Measurements from ENCODE around the gene GLRA3. TPM values are rescaled to one million over a fixed set of nuclear protein-coding genes. Genes with fewer than 3 reads are reported as not detected.
A peak's percentile ranks its signal among the peaks of the same experiment; 100 is the strongest.
"Not testable (repeated sequence)": the region's sequence is repeated elsewhere in the genome, so short reads cannot be mapped to it uniquely, and the experiment has no call there.

Gene GLRA3
- total RNA-seq, 2 donors from 2014 or later, result not detected

DNA sequence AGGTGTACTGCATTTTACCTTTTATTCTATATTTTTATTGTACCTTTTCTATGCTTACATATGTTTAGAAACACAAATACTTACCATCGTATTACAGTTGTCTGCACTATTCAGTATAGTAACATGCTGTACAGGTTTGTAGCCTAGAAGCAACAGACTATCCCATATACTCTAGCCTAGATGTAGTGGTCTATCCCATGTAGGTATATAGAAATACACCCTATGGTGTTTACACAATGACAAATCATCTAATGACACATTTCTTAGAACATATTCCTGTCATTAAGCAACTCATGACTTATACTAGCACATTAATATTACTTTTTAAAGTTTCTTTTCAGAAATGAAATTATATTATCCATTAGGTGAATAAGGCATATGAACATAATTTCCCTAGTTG is 195.6 kb downstream of the GLRA3 start:
- no peak overlapping the region for H3K27ac Mint-ChIP-seq
- no peaks in the 10 kb centered on the region for H3K4me1 Mint-ChIP-seq
- no peaks in the 10 kb centered on the region for H3K36me3 Mint-ChIP-seq (ENCODE audit: low read depth)
- no peak for ATAC-seq (replicated peaks)
- H3K9me3 Mint-ChIP-seq, result no peaks in the 10 kb centered on the region
- no peaks in the 10 kb centered on the region for H3K27me3 Mint-ChIP-seq
- no peak overlapping the region for H3K4me3 Mint-ChIP-seq

DNA sequence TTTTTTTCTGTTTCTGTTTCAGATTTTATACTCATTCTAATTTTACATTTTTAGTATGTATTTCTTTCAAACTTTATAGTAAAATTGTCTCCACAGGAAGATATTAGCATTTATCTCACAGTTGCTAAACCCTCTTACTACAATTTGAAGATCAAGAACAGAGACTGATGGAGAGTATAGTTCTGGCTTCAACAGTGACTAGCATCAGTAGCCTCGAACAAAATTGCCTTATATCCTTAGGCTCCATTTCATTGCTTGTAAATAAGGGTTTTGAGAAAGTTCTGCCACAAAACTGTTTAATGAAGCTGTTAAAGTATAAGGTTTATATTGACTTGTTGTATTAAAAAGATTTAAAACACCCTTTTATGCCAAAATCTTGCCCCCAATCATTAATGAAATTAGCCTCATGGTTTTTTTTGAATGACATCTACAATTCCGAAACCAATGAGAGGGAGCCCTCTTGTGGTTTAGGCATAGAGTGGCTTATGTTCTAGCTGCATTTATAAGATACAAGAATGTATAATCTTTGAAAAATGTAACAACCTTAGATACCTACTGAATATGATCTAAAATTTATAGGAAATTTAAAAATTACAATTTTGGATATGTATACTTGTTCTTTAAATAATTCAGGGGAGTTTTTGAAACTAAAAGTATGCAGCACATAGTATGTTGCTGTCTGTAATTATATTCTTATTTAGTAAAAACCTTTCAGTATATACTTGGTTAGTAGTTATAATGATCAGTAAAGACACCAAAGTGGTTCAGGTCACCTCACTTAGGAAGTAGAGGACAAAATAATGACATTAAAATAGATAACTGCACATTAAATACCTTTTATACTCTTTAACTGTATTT is 196.9 kb downstream of the GLRA3 start:
- no peaks in the 10 kb centered on the region for H3K36me3 Mint-ChIP-seq (ENCODE audit: low read depth)
- ATAC-seq (replicated peaks), result no peak

DNA sequence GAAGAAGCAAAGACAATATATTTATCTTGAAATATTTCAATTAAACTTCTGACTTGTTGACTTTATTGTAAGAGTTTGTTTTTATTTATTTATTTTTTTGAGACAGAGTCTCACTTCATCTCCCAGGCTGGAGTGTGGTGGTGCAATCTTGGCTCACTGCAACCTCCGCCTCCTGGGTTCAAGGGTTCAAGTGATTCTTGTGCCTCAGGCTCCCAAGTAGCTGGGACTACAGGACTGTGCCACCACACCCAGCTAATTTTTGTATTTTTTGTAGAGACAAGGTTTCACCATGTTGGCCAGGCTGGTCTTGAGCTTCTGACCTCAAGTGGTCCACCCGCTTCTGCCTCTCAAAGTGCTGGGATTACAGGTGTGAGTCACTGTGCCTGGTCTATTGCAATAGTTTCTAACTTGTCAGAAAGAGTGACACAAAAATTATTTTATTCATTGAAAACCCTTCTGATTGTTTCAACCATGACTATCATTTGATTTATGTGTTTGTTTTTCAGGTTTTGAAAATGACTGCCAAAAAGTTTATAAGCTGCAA is 199.1 kb downstream of the GLRA3 start:
- not testable (repeated sequence) for H3K9me3 Mint-ChIP-seq; H3K4me1 Mint-ChIP-seq; H3K36me3 Mint-ChIP-seq (ENCODE audit: low read depth); H3K27me3 Mint-ChIP-seq; H3K27ac Mint-ChIP-seq; ATAC-seq (replicated peaks); H3K4me3 Mint-ChIP-seq

More for the DNA sequence above, 196.9 kb downstream of the GLRA3 start:
- no peaks in the 10 kb centered on the region for H3K4me1 Mint-ChIP-seq
- H3K9me3 Mint-ChIP-seq, result no peaks in the 10 kb centered on the region
- no peak overlapping the region for H3K4me3 Mint-ChIP-seq
- no peak overlapping the region for H3K27ac Mint-ChIP-seq
- no peaks in the 10 kb centered on the region for H3K27me3 Mint-ChIP-seq

- H3K36me3 Mint-ChIP-seq (ENCODE audit: low read depth), result no peaks in the 10 kb centered on the region
- H3K27me3 Mint-ChIP-seq, result no peaks in the 10 kb centered on the region
- no peaks in the 10 kb centered on the region for H3K9me3 Mint-ChIP-seq
Measured at GRCh38 chr4:174629265-174629664, 199.8 kb downstream of the GLRA3 start.

DNA sequence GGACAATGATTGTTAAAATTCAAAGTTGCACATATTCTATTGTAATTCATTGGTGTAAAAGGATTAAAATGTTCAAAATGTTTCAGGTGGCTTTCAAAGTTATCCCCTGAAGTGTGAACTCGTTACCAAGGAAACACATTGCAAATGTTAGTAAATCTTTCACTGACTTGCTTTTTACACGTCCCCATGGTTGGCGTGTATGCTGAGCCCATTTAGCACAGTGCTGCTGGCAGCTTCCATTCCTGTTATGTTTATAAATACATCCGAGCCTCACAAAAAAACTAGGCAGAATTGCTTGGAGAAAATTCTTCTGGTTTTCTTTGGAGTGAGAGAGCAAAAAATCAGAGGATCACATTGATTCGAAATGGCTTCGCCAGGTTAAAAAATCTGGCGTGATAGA is 200.9 kb downstream of the GLRA3 start:
- Mint-ChIP-seq H3K4me3 (no peak overlapping the region), H3K36me3 (ENCODE audit: low read depth) (no peaks in the 10 kb centered on the region), H3K27ac (no peak overlapping the region), H3K4me1 (no peaks in the 10 kb centered on the region), H3K9me3 (no peaks in the 10 kb centered on the region), H3K27me3 (no peaks in the 10 kb centered on the region)
- no peak for ATAC-seq (replicated peaks)

More at GRCh38 chr4:174629265-174629664, 199.8 kb downstream of the GLRA3 start:
- Mint-ChIP-seq H3K4me3 (no peak overlapping the region), H3K4me1 (no peaks in the 10 kb centered on the region), H3K27ac (no peak overlapping the region)
- ATAC-seq (replicated peaks), result peak; percentile 93

DNA sequence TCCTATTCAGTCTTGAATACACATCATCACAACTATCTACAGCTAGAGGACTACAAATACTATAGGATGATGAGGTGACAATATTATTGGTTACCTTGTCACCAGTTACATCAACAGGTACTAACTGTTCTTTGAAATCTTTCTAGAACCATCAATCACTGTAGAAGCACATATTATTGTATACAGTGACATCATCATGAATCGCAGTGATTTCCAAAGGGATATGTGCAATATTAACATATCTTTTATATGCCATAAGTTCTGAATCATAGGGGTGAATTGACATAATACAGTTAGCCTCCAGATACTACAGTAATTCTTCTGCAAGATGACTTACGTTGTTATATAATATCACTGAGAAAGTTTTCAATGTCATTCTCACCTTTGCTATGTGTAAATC is 201.6 kb downstream of the GLRA3 start:
- H3K27me3 Mint-ChIP-seq, result no peaks in the 10 kb centered on the region
- no peaks in the 10 kb centered on the region for H3K36me3 Mint-ChIP-seq (ENCODE audit: low read depth)
- ATAC-seq (replicated peaks), result no peak
- no peaks in the 10 kb centered on the region for H3K9me3 Mint-ChIP-seq
- H3K27ac Mint-ChIP-seq, result no peak overlapping the region
- H3K4me3 Mint-ChIP-seq, result no peak overlapping the region
- no peaks in the 10 kb centered on the region for H3K4me1 Mint-ChIP-seq

- Mint-ChIP-seq H3K9me3 (no peaks in the 10 kb centered on the region), H3K27ac (no peak overlapping the region), H3K27me3 (no peaks in the 10 kb centered on the region), H3K36me3 (ENCODE audit: low read depth) (no peaks in the 10 kb centered on the region), H3K4me3 (no peak overlapping the region), H3K4me1 (no peaks in the 10 kb centered on the region)
- no peak for ATAC-seq (replicated peaks)
Measured at GRCh38 chr4:174626342-174627008, 202.6 kb downstream of the GLRA3 start.

GRCh38 chr4:174616661-174617060 is 212.4 kb downstream of the GLRA3 start:
- H3K27me3 Mint-ChIP-seq, result no peaks in the 10 kb centered on the region
- peaks cover 3% of the 10 kb centered on the region for H3K9me3 Mint-ChIP-seq
- H3K36me3 Mint-ChIP-seq (ENCODE audit: low read depth), result no peaks in the 10 kb centered on the region
- ATAC-seq (replicated peaks), result no peak
- no peaks in the 10 kb centered on the region for H3K4me1 Mint-ChIP-seq
- no peak overlapping the region for H3K4me3 Mint-ChIP-seq
- H3K27ac Mint-ChIP-seq, result no peak overlapping the region

DNA sequence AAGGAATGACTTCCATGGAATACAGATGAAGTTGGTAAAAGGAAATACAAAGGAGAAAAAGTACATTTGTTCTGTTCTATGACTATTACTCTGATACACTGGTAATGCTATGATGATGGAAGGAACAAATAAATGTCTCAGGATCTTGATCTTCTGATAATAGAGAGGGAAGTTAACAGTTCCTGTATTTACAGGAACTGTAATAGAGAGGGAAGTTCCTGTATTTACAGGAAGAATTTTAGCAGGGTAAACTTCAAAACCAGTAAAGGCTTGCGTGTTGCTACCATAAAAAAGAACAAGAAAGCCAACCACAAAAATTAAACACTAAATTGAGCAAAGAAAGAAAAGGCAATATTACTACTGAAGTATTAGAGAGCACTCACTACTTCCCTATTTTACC is 215.1 kb downstream of the GLRA3 start:
- Mint-ChIP-seq H3K27ac (no peak overlapping the region), H3K4me3 (no peak overlapping the region), H3K36me3 (ENCODE audit: low read depth) (no peaks in the 10 kb centered on the region), H3K4me1 (no peaks in the 10 kb centered on the region), H3K9me3 (no peaks in the 10 kb centered on the region), H3K27me3 (no peaks in the 10 kb centered on the region)
- no peak for ATAC-seq (replicated peaks)

DNA sequence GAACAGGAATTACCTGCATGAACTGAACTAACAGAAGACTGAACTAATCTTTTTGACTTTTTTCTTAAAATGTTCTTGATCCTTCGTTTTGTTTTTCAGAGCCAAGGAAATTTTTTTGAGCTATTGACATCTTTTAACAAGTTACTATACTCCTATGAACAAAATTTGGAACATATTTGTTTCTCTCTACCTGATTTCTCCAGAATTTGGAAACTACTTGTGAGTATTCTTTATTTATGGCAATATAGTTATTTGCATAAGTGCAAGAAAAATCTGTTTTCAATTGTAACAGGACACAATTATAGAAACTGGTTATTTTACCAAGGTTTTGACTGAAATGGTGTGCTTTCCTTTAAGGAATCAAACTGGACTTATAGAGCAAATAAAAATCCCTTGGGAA is 217.3 kb downstream of the GLRA3 start:
- no peaks in the 10 kb centered on the region for H3K4me1 Mint-ChIP-seq
- no peaks in the 10 kb centered on the region for H3K9me3 Mint-ChIP-seq
- no peaks in the 10 kb centered on the region for H3K36me3 Mint-ChIP-seq (ENCODE audit: low read depth)
- H3K27ac Mint-ChIP-seq, result no peak overlapping the region
- no peak overlapping the region for H3K4me3 Mint-ChIP-seq
- no peaks in the 10 kb centered on the region for H3K27me3 Mint-ChIP-seq
- ATAC-seq (replicated peaks), result no peak

DNA sequence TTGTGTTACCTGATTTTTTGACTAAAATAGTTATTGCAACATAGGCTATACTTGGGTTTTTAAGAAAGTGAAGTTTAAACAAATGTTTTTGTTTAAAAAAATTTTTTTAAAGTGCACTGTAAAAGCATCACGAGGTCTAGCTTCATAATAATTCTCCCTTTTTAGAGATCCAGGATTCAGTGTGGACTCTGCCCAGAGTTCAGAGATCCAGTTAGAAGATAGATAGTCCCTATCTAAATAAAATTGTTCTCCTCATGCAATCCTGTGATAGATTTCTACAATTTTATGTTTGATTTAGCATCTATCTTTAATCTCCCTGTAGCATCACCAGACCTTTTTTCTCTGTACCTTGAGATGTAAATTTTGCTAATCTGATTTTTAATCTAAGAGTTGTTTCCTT is 221.3 kb downstream of the GLRA3 start:
- H3K27me3 Mint-ChIP-seq, result no peaks in the 10 kb centered on the region
- no peaks in the 10 kb centered on the region for H3K4me1 Mint-ChIP-seq
- no peak for ATAC-seq (replicated peaks)
- no peaks in the 10 kb centered on the region for H3K9me3 Mint-ChIP-seq
- H3K4me3 Mint-ChIP-seq, result no peak overlapping the region
- H3K36me3 Mint-ChIP-seq (ENCODE audit: low read depth), result no peaks in the 10 kb centered on the region
- H3K27ac Mint-ChIP-seq, result no peak overlapping the region

- no peak overlapping the region for H3K27ac Mint-ChIP-seq
- no peaks in the 10 kb centered on the region for H3K27me3 Mint-ChIP-seq
- no peak for ATAC-seq (replicated peaks)
- H3K36me3 Mint-ChIP-seq (ENCODE audit: low read depth), result no peaks in the 10 kb centered on the region
- no peaks in the 10 kb centered on the region for H3K9me3 Mint-ChIP-seq
- H3K4me3 Mint-ChIP-seq, result no peak overlapping the region
- H3K4me1 Mint-ChIP-seq, result no peaks in the 10 kb centered on the region
Measured at GRCh38 chr4:174604198-174604597, 224.8 kb downstream of the GLRA3 start.

GRCh38 chr4:174600391-174600790 is 228.7 kb downstream of the GLRA3 start:
- Mint-ChIP-seq H3K27me3 (no peaks in the 10 kb centered on the region), H3K9me3 (no peaks in the 10 kb centered on the region), H3K27ac (no peak overlapping the region), H3K36me3 (ENCODE audit: low read depth) (no peaks in the 10 kb centered on the region), H3K4me3 (no peak overlapping the region), H3K4me1 (no peaks in the 10 kb centered on the region)
- ATAC-seq (replicated peaks), result no peak

GRCh38 chr4:174598800-174599199 is 230.2 kb downstream of the GLRA3 start:
- Mint-ChIP-seq H3K36me3 (ENCODE audit: low read depth) (no peaks in the 10 kb centered on the region), H3K27me3 (no peaks in the 10 kb centered on the region), H3K27ac (no peak overlapping the region), H3K9me3 (no peaks in the 10 kb centered on the region), H3K4me3 (no peak overlapping the region), H3K4me1 (no peaks in the 10 kb centered on the region)
- ATAC-seq (replicated peaks), result no peak

DNA sequence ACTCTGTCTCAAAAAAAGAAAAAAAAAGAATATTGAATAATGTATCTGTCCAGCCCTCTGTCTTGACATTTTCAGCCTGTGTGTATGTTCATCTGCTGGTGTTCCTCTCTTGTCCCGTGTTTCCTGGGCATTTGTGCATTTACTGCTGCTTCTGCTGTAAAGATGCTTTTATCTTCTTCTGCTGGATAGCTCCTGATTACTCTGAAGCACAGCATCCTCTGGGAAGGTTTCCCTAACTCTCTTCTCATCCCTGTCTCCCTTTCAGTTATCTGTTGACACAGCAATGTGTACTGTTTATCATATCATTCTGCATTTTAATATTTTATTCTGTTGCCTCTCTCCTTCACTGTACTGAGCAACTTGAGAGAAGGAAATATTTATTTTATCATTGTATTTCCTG is 232.5 kb downstream of the GLRA3 start:
- peaks cover 6% of the 10 kb centered on the region for H3K4me1 Mint-ChIP-seq
- no peaks in the 10 kb centered on the region for H3K27me3 Mint-ChIP-seq
- no peaks in the 10 kb centered on the region for H3K36me3 Mint-ChIP-seq (ENCODE audit: low read depth)
- H3K4me3 Mint-ChIP-seq, result no peak overlapping the region
- H3K27ac Mint-ChIP-seq, result no peak overlapping the region
- no peak for ATAC-seq (replicated peaks)
- H3K9me3 Mint-ChIP-seq, result no peaks in the 10 kb centered on the region
